Limb (tissue), 2 donors: Measurements from ENCODE around the gene KYNU.
"Not testable (repeated sequence)": the region's sequence is repeated elsewhere in the genome, so short reads cannot be mapped to it uniquely, and the experiment has no call there.

Experiments
- DNase-seq, 2 donors: peaks; one replicate each; pipeline ENCODE4 v3.0.0-alpha.2; 2016; ENCODE audit errors: extremely low spot score in 2 of 2

Gene KYNU

GRCh38 chr2:143001501-143001900 is 124.0 kb downstream of the KYNU start:
- DNase-seq = no peak

GRCh38 chr2:143015656-143016055 is 138.2 kb downstream of the KYNU start:
- no peak for DNase-seq

DNA sequence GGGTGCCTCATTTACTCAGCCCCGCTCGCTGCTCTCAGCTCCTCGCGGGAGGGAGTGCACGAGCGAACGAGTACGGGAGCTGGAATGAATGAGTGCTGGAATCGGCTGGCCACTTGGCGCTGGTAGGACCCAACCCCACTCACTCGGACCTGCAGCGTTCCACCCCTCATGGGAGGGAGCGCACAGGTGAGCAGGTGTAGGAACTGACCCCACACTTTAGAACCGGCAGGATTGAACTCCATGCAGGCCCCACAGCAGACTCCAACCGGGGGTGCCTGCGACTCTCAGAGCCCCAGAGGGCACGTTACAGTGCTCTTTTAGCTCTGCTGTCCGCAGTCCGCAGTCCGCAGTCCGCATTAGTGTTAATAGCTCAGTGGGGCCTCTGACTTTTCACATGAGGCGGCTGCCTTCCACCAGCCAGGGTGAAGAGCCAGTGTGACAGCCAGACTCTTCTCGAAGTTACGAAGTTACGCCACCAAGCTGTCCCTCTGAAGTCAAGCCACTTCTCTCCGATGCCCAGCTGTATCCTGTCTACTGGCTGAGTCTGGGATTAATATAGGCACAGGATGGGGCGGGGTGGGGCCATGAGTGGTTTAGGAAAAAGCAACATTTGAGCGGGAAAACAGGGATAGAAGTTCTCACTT is 149.1 kb downstream of the KYNU start:
- peak; percentile 8 to 38 for DNase-seq

DNA sequence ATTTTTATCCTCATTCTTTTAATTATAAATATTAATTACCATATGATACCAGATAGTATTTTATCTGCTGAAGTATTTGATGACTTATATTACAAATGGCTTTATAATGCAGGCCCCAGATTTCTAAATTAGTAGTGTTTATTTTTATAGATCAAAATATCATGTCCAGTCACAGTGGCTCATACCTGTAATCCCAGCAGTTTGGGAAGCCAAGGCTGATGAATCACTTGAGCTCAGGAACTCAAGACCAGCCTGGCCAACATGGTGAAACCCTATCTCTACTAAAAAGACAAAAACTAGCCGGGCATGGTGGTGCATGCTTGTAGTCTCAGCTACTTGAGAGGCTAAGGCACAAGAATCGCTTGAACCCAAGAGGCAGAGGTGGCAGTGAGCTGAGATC is 151.7 kb downstream of the KYNU start:
- no peak for DNase-seq

DNA sequence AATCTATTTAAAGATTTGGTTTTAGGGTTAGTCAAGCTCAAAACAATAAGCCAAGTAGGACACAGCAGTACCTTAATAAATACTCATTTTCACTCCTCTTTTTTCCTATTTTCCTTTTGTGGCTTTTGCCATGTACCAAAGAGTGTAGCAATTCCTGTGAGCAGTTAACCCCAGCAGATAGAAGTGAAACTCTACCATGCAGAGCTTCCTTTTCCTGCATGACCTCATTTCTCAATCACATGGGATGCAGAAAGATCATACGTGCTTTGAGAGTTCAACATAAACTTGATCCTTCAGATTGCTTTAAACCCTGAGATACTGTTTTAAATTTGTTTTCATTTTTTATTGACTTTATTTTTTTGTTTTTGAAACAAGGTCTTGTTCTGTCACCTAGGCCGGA is 152.7 kb downstream of the KYNU start:
- no peak for DNase-seq

DNA sequence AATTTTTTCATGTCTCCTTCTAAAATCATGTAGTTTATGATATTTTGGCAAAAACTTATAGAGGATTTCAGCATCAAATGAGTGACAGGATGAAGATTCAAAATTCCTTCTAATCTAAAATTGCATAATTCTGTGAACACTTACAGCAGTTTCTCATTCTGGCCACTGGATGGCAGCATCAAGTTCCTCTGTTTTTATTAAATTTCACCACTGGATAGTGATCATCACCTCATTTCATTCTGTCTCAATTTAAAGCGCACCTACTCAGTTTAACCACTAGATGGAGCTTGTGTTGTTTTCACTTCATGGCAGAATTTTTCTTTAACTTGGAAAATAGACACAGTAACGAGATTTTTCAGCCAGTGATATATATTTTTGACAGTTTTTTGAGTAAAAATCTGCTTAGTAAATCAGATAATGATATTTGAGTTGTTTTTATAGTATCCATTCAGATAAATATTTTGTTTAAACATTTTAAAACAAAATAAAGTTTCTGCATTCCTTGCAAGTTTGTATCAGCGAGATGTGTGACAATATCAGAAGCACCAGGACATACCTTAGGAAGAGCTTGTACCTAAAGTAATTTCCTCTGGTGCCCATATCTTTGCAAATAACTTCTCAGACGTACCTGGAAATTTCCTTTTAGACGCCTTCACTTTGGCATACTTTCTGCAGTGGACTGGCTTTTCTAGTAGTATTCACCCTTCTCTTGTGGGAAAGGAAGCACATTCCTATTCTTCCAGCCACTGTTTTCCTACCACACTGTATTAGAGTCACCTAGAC is 157.0 kb downstream of the KYNU start:
- peak; percentile 43 to 92 for DNase-seq

- no peak for DNase-seq
These were observed 174.0 kb downstream of the KYNU start for GRCh38 chr2:143051465-143051864.

DNA sequence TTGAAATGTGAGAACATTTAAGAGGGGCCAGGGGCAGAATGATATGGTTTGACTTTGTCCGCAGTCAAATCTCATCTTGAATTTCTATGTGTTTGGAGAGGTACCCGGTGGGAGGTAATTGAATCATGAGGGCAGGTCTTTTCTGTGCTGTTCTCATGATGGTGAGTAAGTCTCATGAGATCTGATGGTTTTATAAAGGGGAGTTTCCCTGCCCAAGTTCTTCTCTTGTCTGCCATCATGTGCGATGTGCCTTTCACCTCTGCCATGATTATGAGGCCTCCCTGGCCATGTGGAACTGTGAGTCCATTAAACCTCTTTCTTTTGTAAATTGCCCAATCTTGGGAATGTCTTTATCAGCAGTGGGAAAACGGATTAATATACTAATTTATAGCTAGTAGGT is 176.0 kb downstream of the KYNU start:
- DNase-seq = not testable (repeated sequence)

- no peak for DNase-seq
These were observed 179.1 kb downstream of the KYNU start for GRCh38 chr2:143056550-143056949.

GRCh38 chr2:143058851-143059250 is 181.4 kb downstream of the KYNU start:
- no peak for DNase-seq

GRCh38 chr2:143063612-143064200 is 186.2 kb downstream of the KYNU start:
- no peak for DNase-seq

DNA sequence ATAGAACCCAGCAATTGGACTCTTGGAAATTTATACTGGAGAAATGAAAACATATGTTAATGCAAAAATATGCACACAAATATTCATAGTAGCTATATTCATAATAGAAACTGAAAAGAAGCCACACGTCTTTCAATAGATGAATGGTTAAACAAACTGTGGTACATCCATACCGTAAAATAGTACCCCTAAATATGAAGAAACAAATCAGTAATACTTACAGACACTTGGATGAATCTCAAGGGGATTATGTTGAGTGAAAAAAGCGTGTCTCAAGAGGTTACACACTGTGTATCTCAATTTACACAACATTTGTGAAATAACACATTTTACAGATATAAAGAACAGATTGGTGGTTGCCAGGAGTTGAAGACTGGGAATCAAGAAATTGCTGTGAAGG is 190.6 kb downstream of the KYNU start:
- no peak for DNase-seq

GRCh38 chr2:143068509-143068908 is 191.0 kb downstream of the KYNU start:
- no peak for DNase-seq

DNA sequence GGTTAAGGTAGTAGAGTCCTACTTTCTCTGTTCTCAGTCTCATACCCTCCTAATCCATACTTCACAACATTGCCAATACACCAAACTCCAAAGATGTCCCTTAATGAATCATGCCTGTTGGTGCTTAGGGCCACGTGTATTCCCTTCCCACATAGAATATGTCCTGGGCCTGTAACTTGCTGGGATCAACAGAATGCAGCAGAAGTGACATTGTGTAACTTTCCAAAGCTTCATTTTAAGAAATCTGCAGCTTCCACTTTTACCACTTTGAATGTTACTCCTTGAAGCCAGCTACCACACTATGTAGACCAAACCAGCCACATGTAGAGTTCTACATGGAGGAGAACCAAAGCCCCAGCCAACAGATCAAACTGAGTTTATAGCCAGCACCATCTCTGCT is 193.2 kb downstream of the KYNU start:
- no peak for DNase-seq

DNA sequence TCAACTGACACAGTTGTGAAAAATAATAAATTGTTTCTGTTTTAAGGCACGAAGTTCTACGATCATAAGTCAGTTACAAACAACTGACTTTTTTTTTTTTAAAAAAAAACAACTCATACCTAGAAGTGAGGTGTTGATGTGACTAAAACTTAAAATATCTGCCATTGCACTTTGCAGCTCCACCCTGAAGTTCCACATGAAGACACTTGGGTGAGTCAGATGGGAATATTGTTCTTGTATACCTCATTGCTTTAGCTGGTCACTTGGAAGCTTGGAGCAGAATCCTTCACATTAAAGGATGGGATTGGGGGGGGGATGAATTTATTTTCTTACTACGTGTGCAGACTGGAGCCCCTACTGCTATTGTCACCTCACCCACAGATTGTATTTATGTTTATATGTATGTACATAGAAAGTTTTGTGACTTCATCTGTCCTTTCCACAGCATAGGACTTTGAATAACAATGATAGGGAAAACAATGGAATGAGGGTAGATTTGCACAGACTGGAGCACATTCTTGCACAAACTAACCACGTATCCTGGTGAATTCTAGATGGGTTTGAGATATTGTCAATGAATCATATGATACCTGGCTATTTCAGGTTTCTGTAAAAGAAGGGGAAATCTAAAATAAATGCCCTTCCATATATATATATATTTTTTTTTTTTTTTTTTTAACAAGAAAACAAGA is 193.9 kb downstream of the KYNU start:
- DNase-seq = no peak

GRCh38 chr2:143074913-143075312 is 197.4 kb downstream of the KYNU start:
- not testable (repeated sequence) for DNase-seq

DNA sequence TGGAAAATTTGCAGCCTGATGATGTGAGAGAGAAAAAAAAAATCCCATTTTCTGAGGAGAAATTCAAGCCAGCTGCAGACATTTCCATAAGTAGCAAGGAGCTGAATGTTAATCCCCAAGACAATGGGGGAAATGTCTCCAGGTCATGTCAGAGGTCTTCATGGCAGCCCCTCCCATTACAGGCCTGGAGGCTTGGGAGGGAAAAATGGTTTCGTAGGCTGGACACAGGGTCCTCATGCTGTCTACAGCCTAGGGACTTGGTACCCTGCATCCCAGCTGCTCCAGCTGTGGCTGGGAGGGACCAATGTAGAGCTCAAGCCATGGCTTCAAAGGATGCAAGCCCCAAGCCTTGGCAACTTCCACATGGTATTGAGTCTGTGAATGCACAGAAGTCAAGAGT is 198.2 kb downstream of the KYNU start:
- no peak for DNase-seq

DNA sequence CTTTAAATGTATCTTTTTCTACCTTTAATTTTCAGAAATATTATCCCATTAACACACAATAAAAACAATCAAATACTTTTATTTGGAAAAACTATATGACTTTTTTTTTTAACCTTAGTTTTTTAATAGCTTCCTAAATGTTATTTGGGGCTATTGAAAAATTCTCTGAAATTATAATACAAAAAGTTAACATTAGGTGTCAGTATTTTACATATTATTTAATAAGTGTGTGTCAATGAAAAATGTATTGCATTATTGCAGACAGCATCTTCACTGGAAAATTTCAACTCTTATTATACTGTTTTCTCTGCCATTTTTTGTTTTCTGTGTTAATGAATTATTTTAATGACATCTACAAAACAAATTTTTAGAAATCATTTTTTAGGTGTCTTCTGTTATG is 200.6 kb downstream of the KYNU start:
- no peak for DNase-seq

GRCh38 chr2:143081616-143082015 is 204.2 kb downstream of the KYNU start:
- DNase-seq = no peak

- DNase-seq = no peak
These were observed 206.2 kb downstream of the KYNU start for GRCh38 chr2:143083636-143084035.

- no peak for DNase-seq
These were observed 207.0 kb downstream of the KYNU start for GRCh38 chr2:143084462-143084861.

- DNase-seq = no peak
These were observed 207.8 kb downstream of the KYNU start for GRCh38 chr2:143085125-143085784.
